HG03135 (cell line): ENCODE measurements around the gene PALM.
"Not testable (repeated sequence)": the region's sequence is repeated elsewhere in the genome, so short reads cannot be mapped to it uniquely, and the experiment has no call there.

ENCODE experiments used
- ATAC-seq: cut with Tn5 transposase; IDR thresholded peaks from one replicate; pipeline ENCODE4 v1.9.1; 2021; ENCODE audit warnings: mild to moderate bottlenecking, moderate library complexity; ENCODE audit not compliant: unreplicated experiment

Gene PALM

DNA sequence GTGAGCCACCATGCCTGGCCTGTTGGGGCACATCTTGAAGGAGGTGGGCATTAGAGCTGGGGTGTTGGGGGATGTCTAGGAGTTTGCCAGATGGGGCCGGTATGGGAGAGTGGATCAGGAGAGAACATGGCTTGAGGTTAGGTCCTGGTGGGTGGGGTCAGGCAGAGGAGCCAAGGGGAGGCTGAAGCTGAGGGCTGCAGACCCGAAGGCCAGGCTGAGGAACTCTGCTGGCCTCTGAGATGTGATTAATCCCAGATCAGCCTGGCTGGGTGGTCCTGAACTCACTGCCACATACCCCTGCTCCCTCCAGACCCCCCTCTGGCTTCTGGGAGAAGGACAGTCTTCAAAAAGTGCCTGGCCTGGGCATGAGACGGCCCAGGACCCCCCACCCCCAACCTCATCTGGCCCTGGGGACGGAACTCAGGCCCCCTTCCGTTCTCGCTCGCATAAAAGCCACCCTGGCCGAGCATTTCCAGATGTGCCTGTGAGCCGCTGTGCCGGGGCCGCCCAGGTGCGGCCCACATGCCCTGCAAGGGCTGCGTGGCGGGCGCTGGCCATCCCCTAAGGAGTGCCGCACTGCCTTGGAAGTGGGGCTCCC lies 29.8 kb upstream of the PALM start:
- no peak for ATAC-seq

DNA sequence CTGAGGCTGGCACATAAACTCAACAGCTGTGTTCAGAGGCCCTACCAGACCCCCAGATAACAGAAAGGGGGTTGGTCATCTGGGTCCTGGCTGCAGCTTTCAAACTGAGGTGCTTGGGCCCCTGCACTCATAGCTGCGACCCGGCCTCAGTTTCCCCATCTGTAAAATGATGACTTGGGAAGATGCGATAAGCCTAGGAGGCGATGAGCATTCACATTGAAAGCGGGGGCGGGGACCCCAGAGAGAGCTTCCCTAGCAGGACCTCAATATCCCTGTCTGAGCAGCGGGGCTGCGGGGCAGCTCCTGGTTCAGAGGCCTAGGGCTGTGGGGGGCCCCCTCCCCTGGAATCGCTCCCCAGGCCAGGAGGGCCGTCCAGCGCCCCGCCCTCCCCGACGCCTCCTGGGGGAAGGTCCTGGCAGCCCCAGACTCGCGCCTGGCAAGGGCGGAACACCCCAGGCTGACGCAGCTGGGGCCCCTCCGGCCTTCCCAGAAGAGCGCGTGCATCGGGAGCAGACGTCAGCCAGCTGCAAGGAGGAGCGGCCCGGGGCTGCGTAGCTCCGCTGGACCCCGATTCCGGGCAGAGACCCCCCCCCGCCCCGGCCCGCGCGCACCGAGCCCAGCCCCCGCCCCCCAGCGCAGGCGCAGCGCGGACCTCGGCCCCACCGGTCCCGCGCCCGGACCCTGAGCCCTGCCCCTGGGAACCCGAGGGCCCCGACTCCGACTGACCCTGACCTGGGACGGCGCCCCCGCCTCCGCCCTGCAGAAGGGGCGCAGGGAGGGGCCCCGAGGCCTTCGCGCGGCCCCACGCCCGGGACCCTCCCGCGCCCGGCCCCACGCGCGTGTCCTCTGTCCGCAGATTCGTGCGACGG lies 29.1 kb upstream of the PALM start:
- peak; percentile 23 for ATAC-seq

DNA sequence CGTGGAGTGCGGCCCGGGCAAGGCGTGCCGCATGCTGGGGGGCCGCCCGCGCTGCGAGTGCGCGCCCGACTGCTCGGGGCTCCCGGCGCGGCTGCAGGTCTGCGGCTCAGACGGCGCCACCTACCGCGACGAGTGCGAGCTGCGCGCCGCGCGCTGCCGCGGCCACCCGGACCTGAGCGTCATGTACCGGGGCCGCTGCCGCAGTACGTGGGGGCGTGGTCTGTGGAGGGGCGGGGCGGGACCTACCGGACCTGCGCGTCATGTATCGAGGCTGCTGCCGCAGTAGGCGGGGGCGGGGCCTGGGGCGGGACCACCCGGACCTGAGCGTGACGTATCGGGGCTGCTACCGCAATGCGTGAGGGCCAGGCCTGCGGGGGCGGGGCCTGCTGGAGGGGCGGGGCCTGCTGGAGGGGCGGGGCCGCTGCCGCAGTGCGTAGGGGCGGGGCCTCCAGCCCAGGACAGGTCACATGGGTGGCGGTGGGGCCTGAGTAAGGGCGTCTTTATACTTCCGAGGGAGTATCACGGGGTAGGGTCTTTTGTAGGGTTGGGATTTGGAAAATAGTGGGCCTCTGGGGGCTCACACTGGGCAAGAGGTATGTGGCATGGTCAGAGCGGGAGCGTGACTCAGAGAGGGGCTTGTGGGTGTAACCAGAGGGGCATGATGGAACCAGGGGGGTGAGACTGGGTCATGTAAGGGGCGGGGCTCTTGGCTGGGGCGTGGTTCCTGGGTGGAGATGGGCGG lies 28.3 kb upstream of the PALM start:
- ATAC-seq, result peak; percentile 58

DNA sequence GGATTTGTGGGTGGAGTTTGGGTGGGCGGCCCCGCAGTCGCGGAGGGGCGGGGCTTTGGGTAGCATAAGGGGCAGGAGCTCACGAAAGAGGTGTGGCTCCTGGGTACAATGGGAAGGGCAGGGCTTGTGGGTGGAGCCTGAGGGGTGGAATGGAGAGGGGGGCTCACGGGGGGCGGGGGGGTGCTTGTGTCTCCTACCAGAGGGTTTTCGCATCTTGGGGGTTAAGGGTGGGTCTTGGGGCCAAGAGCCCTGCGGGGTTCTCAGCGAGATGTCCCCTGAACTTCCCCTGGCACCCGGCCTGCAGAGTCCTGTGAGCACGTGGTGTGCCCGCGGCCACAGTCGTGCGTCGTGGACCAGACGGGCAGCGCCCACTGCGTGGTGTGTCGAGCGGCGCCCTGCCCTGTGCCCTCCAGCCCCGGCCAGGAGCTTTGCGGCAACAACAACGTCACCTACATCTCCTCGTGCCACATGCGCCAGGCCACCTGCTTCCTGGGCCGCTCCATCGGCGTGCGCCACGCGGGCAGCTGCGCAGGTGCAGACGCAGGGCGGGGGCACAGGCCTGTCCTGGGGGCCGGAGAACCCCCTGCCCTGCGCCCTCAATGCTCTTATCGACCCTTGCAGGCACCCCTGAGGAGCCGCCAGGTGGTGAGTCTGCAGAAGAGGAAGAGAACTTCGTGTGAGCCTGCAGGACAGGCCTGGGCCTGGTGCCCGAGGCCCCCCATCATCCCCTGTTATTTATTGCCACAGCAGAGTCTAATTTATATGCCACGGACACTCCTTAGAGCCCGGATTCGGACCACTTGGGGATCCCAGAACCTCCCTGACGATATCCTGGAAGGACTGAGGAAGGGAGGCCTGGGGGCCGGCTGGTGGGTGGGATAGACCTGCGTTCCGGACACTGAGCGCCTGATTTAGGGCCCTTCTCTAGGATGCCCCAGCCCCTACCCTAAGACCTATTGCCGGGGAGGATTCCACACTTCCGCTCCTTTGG lies 27.4 kb upstream of the PALM start:
- no peak for ATAC-seq

DNA sequence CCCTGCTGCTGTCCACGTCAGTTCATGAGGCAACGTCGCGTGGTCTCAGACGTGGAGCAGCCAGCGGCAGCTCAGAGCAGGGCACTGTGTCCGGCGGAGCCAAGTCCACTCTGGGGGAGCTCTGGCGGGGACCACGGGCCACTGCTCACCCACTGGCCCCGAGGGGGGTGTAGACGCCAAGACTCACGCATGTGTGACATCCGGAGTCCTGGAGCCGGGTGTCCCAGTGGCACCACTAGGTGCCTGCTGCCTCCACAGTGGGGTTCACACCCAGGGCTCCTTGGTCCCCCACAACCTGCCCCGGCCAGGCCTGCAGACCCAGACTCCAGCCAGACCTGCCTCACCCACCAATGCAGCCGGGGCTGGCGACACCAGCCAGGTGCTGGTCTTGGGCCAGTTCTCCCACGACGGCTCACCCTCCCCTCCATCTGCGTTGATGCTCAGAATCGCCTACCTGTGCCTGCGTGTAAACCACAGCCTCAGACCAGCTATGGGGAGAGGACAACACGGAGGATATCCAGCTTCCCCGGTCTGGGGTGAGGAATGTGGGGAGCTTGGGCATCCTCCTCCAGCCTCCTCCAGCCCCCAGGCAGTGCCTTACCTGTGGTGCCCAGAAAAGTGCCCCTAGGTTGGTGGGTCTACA lies 25.9 kb upstream of the PALM start:
- ATAC-seq, result no peak

DNA sequence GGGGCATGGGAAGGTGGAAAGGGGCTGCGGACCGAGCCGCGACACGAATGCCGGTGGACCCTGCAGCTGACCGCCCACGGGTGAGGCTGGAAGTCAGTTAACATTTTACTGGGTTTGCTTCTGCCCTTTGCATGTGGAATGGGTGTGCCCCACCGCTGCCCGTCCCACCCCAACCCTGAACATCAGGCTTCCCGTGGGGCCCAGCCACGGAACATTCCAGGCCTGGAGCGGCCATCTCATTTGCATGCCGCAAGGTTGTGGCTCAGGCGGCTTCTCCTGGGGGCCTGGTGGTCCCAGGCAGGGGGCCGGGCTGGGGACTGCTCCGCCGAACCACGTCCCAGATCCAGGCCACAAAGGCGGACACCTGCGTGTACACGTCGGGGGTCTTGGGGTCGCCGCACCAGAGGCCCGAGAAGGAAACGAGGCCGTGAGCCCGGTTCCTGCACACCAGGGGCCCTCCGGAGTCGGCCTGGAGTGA lies 23.2 kb upstream of the PALM start:
- no peak for ATAC-seq

DNA sequence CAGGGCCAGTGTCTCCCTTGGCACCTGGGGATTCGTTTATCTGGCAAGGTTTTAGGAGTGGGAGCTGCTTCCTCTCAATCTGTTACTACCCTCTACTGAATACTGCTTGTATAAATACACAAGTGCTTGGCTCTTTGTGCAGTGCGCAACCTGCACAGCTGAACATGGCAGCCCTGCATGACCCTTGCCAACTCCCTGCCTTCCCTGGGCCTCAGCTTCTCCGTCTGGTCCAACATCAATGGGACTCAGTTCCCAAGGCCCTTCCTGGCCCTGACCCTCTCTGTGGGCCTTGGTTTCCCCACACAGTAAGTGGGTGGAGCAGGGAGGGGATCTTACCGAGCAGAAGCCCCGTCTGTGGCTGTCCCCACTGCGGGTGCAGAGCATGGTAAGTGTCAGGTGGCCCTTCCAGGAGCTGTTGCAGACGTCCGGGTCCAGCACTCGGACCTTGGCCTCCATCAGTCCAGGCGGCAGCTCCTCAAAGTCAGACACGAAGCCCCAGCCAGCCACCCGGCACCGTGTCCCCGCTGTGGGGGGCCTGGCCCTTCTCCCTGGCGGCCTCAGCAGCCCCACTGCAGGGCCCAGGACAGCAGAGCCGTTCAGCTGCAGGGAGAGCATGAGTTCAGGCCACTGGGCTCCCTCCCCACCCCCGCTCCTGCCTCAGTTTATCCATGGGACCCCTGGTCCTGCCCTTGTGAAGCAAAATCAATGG lies 22.0 kb upstream of the PALM start:
- ATAC-seq, result no peak

DNA sequence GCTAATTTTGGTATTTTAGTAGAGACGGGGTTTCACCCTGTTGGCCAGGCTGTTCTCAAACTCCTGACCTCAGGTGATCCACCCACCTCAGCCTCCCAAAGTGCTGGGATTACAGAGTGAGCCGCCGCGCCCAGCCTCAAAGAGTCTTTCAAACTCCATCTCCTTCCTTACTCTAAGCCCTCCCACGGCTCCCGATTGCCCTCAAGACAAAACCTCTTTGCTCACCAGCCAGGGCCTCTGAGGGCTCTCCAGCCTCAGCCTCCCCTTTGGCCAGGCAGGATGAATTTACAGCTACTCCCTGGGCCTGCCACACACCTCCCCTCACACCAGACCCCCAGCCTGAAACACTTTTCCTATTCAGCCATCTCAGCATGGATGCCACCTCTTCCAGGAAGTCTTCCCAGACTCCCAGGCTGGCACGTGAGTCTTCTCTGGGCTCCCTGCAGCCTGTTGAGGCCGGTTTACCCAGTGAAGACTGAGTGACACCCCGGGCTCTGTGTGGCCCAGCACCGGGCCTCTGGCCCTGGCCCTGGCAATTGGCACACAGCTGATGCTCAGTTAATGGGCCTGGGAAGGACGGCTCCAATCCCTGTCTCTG lies 21.1 kb upstream of the PALM start:
- no peak for ATAC-seq

DNA sequence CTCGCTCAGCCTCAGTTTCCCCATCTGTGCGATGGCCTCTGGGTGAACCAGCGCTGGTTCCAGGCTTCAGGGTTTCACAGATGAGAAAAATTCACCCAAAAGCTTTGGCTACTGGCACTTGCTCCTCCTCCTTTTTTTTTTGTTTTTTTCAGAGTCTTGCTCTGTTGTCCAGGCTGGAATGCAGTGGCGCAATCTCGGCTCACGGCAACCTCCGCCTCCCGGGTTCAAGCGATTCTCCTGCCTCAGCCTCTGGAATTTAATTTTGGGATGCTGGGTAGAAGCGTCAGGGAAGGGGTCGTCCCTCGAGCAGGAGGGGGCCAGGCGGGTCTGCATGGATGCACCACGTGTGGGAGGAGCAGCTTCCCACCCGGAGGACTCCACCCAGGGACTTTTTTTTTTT lies 20.5 kb upstream of the PALM start:
- no peak for ATAC-seq

DNA sequence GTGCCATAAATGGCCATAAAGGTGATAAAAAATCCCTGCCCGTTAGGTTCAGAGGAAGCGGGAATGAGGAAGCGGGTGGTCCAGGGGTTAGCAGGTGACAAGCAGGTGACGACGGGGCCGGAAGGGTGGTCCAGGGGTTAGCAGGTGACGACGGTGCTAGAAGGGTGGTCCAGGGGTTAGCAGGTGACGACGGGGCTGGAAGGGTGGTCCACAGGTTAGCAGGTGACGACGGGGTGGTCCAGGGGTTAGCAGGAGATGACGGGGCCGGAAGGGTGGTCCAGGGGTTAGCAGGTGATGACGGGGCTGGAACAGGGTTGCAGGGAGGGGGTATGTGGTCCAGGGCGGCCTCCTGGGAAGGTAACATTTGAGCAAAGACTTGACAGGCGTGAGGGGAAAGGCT lies 19.7 kb upstream of the PALM start:
- no peak for ATAC-seq

DNA sequence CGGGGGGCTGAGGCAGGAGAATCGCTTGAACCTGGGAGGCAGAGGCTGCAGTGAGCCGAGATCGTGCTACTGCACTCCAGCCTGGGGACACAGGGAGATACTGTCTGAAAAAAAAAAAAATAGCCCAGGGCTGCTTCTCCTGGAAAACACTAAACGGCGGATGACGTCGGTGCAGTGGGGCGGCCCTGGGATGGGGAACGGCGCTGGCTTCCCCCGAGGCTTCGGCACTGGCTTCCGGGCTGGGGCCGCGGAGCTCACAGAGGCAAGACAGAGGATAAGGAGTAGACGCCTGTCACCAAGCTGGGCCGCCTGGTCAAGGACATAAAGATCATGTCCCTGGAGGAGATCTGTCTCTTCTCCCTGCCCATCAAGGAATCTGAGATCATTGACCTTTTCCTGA lies 18.5 kb upstream of the PALM start:
- no peak for ATAC-seq

DNA sequence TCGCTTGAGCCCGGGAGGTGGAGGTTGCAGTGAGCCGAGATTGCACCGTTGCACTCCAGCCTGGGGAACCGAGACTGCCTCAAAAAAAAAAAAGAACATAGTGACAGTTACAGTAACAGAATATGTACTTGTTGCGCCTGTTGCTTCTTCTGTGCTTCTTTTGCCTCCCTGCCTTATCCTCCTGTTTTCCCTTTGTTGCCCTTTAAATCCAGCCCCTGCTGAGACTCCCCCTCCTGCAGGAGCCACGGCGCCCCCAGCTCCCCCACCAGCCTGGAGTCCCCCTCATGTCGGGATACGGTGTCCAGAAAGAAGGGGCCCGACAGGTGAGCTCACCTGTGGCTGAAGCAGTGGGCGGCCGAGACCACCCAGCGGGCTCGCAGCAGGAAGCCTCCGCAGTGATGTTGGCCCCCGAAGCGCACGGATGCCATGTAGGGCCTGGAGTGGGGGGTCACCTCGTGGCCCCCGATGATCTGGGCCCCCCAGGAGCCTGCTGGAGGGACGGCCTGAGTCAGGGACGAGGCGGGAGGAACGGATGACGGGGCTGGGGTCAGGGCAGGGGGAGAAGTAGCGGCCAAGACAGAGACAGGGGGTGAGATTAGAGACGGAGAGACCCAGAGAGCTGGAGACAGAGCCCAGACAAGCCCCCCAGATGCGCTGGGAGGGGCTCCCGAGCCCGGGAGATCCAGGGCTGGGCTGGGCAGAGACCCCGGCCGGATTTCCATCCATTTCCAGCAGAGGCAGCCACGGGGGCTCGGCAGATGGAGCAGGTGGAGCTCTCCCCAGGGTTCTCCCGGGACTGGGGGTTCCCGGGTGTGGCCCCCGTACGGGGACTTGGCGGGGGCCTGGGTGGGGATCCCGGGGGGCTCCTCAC lies 14.0 kb upstream of the PALM start:
- ATAC-seq, result no peak

DNA sequence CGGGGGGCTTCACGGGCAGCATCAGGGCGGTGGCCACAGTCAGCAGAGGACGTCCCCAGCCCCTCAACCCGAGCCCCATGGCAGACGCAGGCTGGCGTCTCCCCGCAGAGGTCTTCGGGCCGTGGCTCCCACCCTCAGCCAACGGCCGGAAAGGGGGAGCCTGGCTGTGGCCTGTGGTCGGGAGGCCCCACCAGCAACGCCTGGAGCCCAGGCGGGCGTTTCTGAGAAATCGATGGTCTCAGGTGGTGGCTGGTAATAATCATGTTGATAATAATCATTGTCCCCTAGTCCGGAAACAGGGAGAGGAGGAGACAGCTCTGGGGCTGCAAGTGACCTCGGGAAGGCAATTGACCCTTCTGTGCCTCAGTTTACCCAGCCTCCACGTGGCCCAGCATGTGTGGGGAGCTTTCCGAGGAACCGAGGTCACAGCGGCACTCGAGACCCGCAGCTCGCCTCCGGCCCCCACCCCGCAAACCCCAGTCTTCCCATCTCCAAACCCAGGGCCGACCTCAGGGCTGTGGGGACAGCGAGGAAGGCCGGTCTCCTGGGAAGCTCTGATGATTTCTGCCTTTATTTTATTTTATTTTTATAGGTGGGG lies 13.3 kb upstream of the PALM start, which contains the start of gene PRSS57:
Gene PRSS57, minus strand, starts transcription at position 101 of the 598 bp plus-strand sequence. Its CDS starts 22 bp downstream, at position 79.
- no peak for ATAC-seq

DNA sequence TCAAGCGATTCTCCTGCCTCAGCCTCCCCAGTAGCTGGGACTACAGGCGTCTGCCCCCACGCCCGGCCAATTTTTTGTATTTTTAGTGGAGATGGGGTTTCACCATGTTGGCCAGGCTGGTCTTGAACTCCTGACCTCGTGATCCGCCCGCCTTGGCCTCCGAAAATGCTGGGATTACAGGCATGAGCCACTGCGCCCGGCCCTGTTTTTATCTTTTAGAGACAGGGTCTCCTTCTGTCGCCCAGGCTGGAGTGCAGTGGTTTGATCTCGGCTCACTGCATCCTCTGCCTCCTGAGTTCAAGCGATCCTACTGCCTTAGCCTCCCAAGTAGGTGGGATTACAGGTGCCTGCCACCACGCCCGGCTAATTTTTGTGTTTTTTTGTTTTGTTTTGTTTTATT lies 10.2 kb upstream of the PALM start:
- not testable (repeated sequence) for ATAC-seq

DNA sequence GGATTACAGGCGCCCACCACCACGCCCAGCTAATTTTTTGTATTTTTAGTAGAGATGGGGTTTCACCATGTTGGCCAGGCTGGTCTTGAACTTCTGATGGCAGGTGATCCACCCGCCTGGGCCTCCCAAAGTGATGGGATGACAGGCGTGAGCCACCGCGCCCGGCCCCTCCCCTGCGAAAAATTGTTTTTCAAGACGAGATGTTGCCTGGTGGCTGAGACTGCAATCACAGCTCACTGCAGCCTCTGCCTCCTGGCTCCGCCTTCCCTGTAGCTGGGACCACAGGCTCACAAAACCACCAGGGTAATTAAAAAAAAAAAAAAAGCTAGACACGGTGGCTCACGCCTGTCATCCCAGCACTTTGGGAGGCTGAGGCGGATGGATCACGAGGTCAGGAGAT lies 8.8 kb upstream of the PALM start:
- ATAC-seq, result not testable (repeated sequence)

DNA sequence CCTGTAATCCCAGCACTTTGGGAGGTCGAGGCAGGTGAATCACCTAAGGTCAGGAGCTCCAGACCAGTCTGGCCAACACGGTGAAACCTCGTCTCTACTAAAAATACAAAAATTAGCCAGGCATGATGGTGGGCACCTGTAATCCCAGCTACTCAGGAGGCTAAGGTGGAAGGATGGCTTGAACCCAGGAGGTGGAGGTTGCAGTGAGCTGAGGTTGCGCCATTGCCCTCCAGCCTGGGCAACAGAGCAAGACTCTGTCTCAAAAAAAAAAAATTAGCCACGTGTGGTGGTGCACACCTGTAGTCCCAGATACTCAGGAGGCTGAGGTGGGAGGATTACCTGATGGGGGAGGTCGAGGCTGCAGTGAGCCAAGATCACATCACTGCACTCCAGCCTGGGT lies 5.9 kb upstream of the PALM start:
- ATAC-seq, result not testable (repeated sequence)

DNA sequence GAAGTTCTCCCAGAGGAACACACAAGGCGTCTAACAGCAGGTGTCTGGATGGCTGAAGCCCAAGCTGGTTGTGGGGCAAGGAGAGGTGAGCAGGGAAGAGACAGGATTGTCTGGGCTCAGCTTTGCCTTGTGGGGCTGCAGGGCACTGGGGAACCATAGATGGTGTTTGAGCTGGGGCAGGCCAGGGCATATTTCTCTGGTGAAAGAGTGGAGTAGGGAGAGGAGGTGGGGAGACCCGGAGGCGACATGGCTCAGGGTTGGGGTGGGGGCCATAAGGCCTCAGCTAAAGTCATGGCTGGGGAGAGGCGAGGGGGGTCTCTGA lies 5.4 kb upstream of the PALM start:
- ATAC-seq, result no peak
